H1 (cell line): Measurements from ENCODE around the gene DFFB. TPM values are rescaled to one million over a fixed set of nuclear protein-coding genes. Genes with fewer than 3 reads are reported as not detected.

Source experiments
- CTCF ChIA-PET: fragments of 300-600 bp; sonication (Branson Sonifier 250); formaldehyde crosslinking; loops from one replicate; lab custom pipeline; 2021; ENCODE audit not compliant: partially characterized antibody; lab: Charles Lee
- POLR2A ChIA-PET: fragments of 300-600 bp; sonication (Branson Sonifier 250); formaldehyde crosslinking; loops from one replicate; lab custom pipeline; 2021; ENCODE audit warnings: inconsistent platforms; ENCODE audit not compliant: partially characterized antibody; lab: Charles Lee
- DNase-seq, 2 experiments: peaks; one replicate each; pipeline versions ENCODE4 v3.0.0 to v3.0.0-alpha.2; 2010 to 2022; ENCODE audit warnings: low spot score in 2 of 2, low read depth in 1 of 2, mixed read lengths in 1 of 2
- FAIRE-seq: peaks from 2 replicates; lab custom pipeline; 2011; peaks lifted over from hg19 to GRCh38; lab: Jason Lieb, UNC
- H2AFZ ChIP-seq: 2 replicates; pipeline ENCODE4 v1.8.1; 2012; ENCODE audit warnings: low read length, inconsistent platforms
- H2AK5ac ChIP-seq: 2 replicates; pipeline ENCODE4 v1.6.1; 2013; ENCODE audit warnings: low read depth, low read length
- H2BK120ac ChIP-seq: replicated peaks from 2 replicates; pipeline ENCODE3; 2013; ENCODE audit warnings: low read depth, low read length, inconsistent platforms
- H2BK12ac ChIP-seq: 2 replicates; pipeline ENCODE4 v1.6.1; 2013; ENCODE audit warnings: low read depth, low read length
- H2BK15ac ChIP-seq: 2 replicates; pipeline ENCODE4 v1.6.1; 2013; ENCODE audit warnings: low read length
- H2BK20ac ChIP-seq: 2 replicates; pipeline ENCODE4 v1.6.1; 2013; ENCODE audit warnings: low read length
- H2BK5ac ChIP-seq: 2 replicates; pipeline ENCODE4 v1.6.1; 2013; ENCODE audit warnings: low read depth, low read length
- H3K14ac ChIP-seq: 2 replicates; pipeline ENCODE4 v1.6.1; 2013; ENCODE audit warnings: inconsistent platforms; ENCODE audit not compliant: insufficient read length
- H3K18ac ChIP-seq: 2 replicates; pipeline ENCODE4 v1.6.1; 2013; ENCODE audit warnings: low read length; ENCODE audit errors: extremely low read depth
- H3K23ac ChIP-seq: 2 replicates; pipeline ENCODE4 v1.6.1; 2013; ENCODE audit warnings: inconsistent platforms; ENCODE audit not compliant: insufficient read length
- H3K23me2 ChIP-seq: 2 replicates; pipeline ENCODE4 v1.6.1; 2013; ENCODE audit warnings: low read depth, low read length
- H3K27ac ChIP-seq: 2 replicates; pipeline ENCODE4 v1.6.1; 2011; ENCODE audit warnings: low read depth, low read length, inconsistent platforms
- H3K27me3 ChIP-seq, 4 experiments: replicated peaks in 1 of 4; 1 replicate in 1 of 4; 2 replicates in 3 of 4; pipeline versions ENCODE4 v1.6.1 to v1.8.1; 2011 to 2013; ENCODE audit warnings: low read length in 3 of 4, mild to moderate bottlenecking in 3 of 4, inconsistent platforms in 2 of 4, mixed read lengths in 2 of 4, moderate library complexity in 1 of 4; ENCODE audit not compliant: control insufficient read depth in 3 of 4, insufficient read depth in 3 of 4; ENCODE audit errors: extremely low read depth in 1 of 4
- H3K36me3 ChIP-seq, 4 experiments: 2 replicates each; pipeline versions ENCODE4 v1.6.1 to v1.8.1; 2011 to 2013; ENCODE audit warnings: mild to moderate bottlenecking in 4 of 4, low read length in 3 of 4, moderate library complexity in 2 of 4, control low read depth in 1 of 4, inconsistent platforms in 1 of 4; ENCODE audit not compliant: insufficient read depth in 4 of 4, control insufficient read depth in 2 of 4
- H3K4ac ChIP-seq: replicated peaks from 2 replicates; pipeline ENCODE3; 2013; ENCODE audit warnings: low read length, low read depth, mixed read lengths, inconsistent platforms; ENCODE audit not compliant: insufficient read length
- H3K4me1 ChIP-seq, 4 experiments: replicated peaks in 1 of 4; 1 replicate in 1 of 4; 2 replicates in 3 of 4; pipeline versions ENCODE4 v1.6.1 to v1.8.1; 2011 to 2013; ENCODE audit warnings: low read length in 3 of 4, inconsistent platforms in 2 of 4, mixed read lengths in 1 of 4; ENCODE audit not compliant: insufficient read depth in 4 of 4, control insufficient read depth in 3 of 4
- H3K4me2 ChIP-seq, 2 experiments: 2 replicates each; pipeline versions ENCODE4 v1.6.1 to v1.8.1; 2011 to 2013; ENCODE audit warnings: low read depth in 2 of 2, low read length in 2 of 2, control low read depth in 1 of 2, inconsistent platforms in 1 of 2, mild to moderate bottlenecking in 1 of 2; ENCODE audit not compliant: insufficient read depth in 1 of 2
- H3K4me3 ChIP-seq, 4 experiments: fragments of 200-600, 300-600 bp in 1 of 4; sonication (generic), shearing (Covaris generic), sonication (Bioruptor Twin) in 1 of 4; 2 replicates each; pipeline versions ENCODE4 v1.5.1 to v1.8.1; 2011 to 2016; ENCODE audit warnings: low read length in 4 of 4, low read depth in 3 of 4, control low read depth in 2 of 4, inconsistent platforms in 2 of 4, mild to moderate bottlenecking in 2 of 4, mixed read lengths in 1 of 4, moderate library complexity in 1 of 4; ENCODE audit not compliant: insufficient read depth in 2 of 4; ENCODE audit errors: extremely low read depth in 1 of 4
- H3K56ac ChIP-seq: replicated peaks from 2 replicates; pipeline ENCODE3; 2013; ENCODE audit warnings: low read depth, mild to moderate bottlenecking, mixed read lengths, low read length, inconsistent platforms; ENCODE audit not compliant: insufficient read length
- H3K79me1 ChIP-seq: 2 replicates; pipeline ENCODE4 v1.6.1; 2013; ENCODE audit warnings: low read depth, low read length, control low read depth
- H3K79me2 ChIP-seq, 2 experiments: 2 replicates each; pipeline versions ENCODE4 v1.6.1 to v1.8.1; 2012 to 2013; ENCODE audit warnings: low read length in 2 of 2, mild to moderate bottlenecking in 2 of 2, inconsistent platforms in 1 of 2; ENCODE audit not compliant: insufficient read depth in 2 of 2, control insufficient read depth in 1 of 2
- H3K9ac ChIP-seq, 4 experiments: replicated peaks in 1 of 4; 1 replicate in 1 of 4; 2 replicates in 3 of 4; pipeline versions ENCODE4 v1.6.1 to v1.8.1; 2011 to 2013; ENCODE audit warnings: low read depth in 3 of 4, low read length in 3 of 4, control low read depth in 2 of 4, mild to moderate bottlenecking in 2 of 4, moderate library complexity in 2 of 4, inconsistent platforms in 1 of 4; ENCODE audit errors: extremely low read depth in 1 of 4
- H3K9me3 ChIP-seq, 2 experiments: 2 replicates each; pipeline versions ENCODE4 v1.6.1 to v1.8.1; 2012 to 2013; ENCODE audit warnings: mild to moderate bottlenecking in 2 of 2, moderate library complexity in 2 of 2, control low read depth in 1 of 2, inconsistent platforms in 1 of 2, low read depth in 1 of 2, low read length in 1 of 2, mixed read lengths in 1 of 2; ENCODE audit not compliant: insufficient read depth in 2 of 2
- H4K20me1 ChIP-seq, 2 experiments: replicated peaks in 1 of 2; 2 replicates each; pipeline versions ENCODE3 to v1.8.1; 2011 to 2013; ENCODE audit warnings: inconsistent platforms in 2 of 2, low read length in 2 of 2, mild to moderate bottlenecking in 1 of 2; ENCODE audit not compliant: insufficient read depth in 2 of 2, control insufficient read depth in 1 of 2
- H4K5ac ChIP-seq: 2 replicates; pipeline ENCODE4 v1.6.1; 2013; ENCODE audit warnings: low read length, low read depth, mixed read lengths, inconsistent platforms; ENCODE audit not compliant: insufficient read length
- H4K8ac ChIP-seq: 2 replicates; pipeline ENCODE4 v1.8.0; 2013; ENCODE audit warnings: mild to moderate bottlenecking, moderate library complexity, low read length, inconsistent platforms; ENCODE audit not compliant: insufficient read depth; ENCODE audit errors: extremely low read depth
- H4K91ac ChIP-seq: replicated peaks from 2 replicates; pipeline ENCODE3; 2013; ENCODE audit warnings: low read length, mixed read lengths, inconsistent platforms; ENCODE audit not compliant: insufficient read length
- JUND ChIP-seq: IDR thresholded peaks from 2 replicates; pipeline ENCODE4 v1.6.1; 2011; ENCODE audit warnings: mild to moderate bottlenecking, improper control_type of control experiment, low read length
- KDM5A ChIP-seq: fragments of 200-600 bp; IDR thresholded peaks from 2 replicates; pipeline ENCODE4 v1.7.1; 2012; ENCODE audit warnings: mild to moderate bottlenecking, low read length, inconsistent platforms, mixed read lengths
- MAFK ChIP-seq: IDR thresholded peaks from 2 replicates; pipeline ENCODE4 v1.6.1; 2012; ENCODE audit warnings: low read depth, mild to moderate bottlenecking, improper control_type of control experiment, low read length
- POLR2AphosphoS5 ChIP-seq: IDR thresholded peaks from 2 replicates; pipeline ENCODE4 v1.6.1; 2011; ENCODE audit warnings: low read depth, low read length
- SIRT6 ChIP-seq: IDR thresholded peaks from one replicate; pipeline ENCODE4 v1.7.1; 2012; ENCODE audit warnings: low read length, inconsistent platforms
- TAF1 ChIP-seq: IDR thresholded peaks from 2 replicates; pipeline ENCODE4 v1.6.1; 2011; ENCODE audit warnings: mild to moderate bottlenecking, low read depth, low read length
- WGBS, 2 experiments: shearing (Covaris generic) in 1 of 2; methylation state at CpG; one replicate each; pipeline versions ENCODE4 v1.1.6 to v1.1.7; 2013 to 2015; ENCODE audit warnings: low lambda C conversion rate in 2 of 2, mixed read lengths in 2 of 2, inconsistent platforms in 1 of 2, low coverage in 1 of 2, missing lambda C conversion rate in 1 of 2; ENCODE audit not compliant: insufficient replicate concordance in 2 of 2, insufficient coverage in 1 of 2, insufficient read length in 1 of 2; ENCODE audit errors: extremely low coverage in 1 of 2, missing lambda C conversion rate in 1 of 2; 5-methylcytosine and 5-hydroxymethylcytosine counted together
- polyA plus RNA-seq, 7 experiments: library from polyadenylated mRNA; depleted of rRNA in 3 of 7; stranded (reverse) in 5 of 7; unstranded in 2 of 7; fragments of >200 nt in 5 of 7; fragments of 200-250 nt in 2 of 7; gene quantifications; 1 replicate in 5 of 7; 2 replicates in 1 of 7; 4 replicates in 1 of 7; pipeline versions ENCODE4 v1.2.1 to v1.2.3, GENCODE V29; 2011 to 2013; ENCODE audit warnings: missing spikeins in 2 of 7, mixed read lengths in 2 of 7
- total RNA-seq: library from RNA; stranded (reverse); fragmentation: NEBNext Ultra II Directional; extraction: Animal tissue kit (Norgen Biotek cat#: 25700); gene quantifications from 2 replicates; pipeline ENCODE4 v1.2.1, GENCODE V29; 2021

The DFFB gene
- total and polyA plus RNA-seq, 2 of the 8 experiments (the other 6 are each of a cell fraction or from before 2014, with no cell fraction given), result 8.6 to 11.9 TPM

DNA sequence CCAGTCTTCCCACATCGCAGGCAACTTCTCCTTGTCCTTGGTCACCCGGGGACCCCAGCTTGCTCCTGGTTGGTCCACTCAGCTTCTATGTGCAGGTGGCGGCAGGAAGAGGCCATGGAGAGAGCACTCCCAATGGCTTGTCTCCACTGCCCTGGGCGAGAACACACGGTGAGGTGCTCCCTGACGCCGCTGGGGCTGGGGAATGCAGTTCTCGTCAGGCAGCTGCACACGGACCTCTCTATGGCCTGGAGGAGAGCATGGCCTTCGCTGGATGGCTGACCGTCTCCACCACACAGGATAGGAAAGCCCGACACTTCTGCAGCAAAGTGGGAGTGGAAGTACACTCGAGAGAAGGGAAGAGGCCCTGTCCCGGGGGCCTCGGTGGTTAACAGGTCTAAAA lies 31.0 kb downstream of the DFFB start:
- no peak overlapping the region for H2BK12ac ChIP-seq
- 87% methylated on average over 14 of the region's 15 CpGs; no CpG with 5 or more reads in 1 of the 2 experiments for WGBS, 2 experiments
- TF ChIP-seq SIRT6 (no peak), POLR2AphosphoS5 (no peak), TAF1 (no peak), MAFK (no peak), JUND (no peak), KDM5A (no peak)

More for the DNA sequence above, 31.0 kb downstream of the DFFB start:
- H3K36me3 ChIP-seq, result peaks cover 14 to 21% (median 18%) of the 10 kb centered on the region in 4 experiments; a peak in 6 of 8 replicates
- H3K23ac ChIP-seq, result no peak overlapping the region
- no peaks in the 10 kb centered on the region for H3K23me2 ChIP-seq
- no peak overlapping the region for H2BK15ac ChIP-seq
- ChIA-PET CTCF (interaction anchor here (0.6 to 0.8 kb wide), 2 partner anchors 19 to 1146 kb away, joined by 3 to 4 read pairs; no protein-coding TSS in a partner anchor), POLR2A (no interaction called here)
- H3K27me3 ChIP-seq, result no peaks in the 10 kb centered on the region
- no peak overlapping the region for H2BK5ac ChIP-seq
- H3K79me1 ChIP-seq, result no peaks in the 10 kb centered on the region
- FAIRE-seq (no peak), DNase-seq (no peak)
- H3K9ac ChIP-seq, result no peak overlapping the region
- no peak overlapping the region for H2BK120ac ChIP-seq
- no peaks in the 10 kb centered on the region for H3K4me1 ChIP-seq
- no peak overlapping the region for H2BK20ac ChIP-seq
- H4K91ac ChIP-seq, result no peak overlapping the region
- no peak overlapping the region for H2AK5ac ChIP-seq
- no peak overlapping the region for H4K5ac ChIP-seq
- H3K4me3 ChIP-seq, result no peak overlapping the region
- H3K79me2 ChIP-seq, result peaks cover 0 to 5% of the 10 kb centered on the region in 2 experiments; a peak in 1 of 4 replicates
- no peak overlapping the region for H3K14ac ChIP-seq
- no peak overlapping the region for H2AFZ ChIP-seq
- H3K9me3 ChIP-seq, result no peaks in the 10 kb centered on the region
- H4K20me1 ChIP-seq, result peaks cover 6 to 7% of the 10 kb centered on the region in 2 experiments
- no peak overlapping the region for H3K4me2 ChIP-seq
- H3K56ac ChIP-seq, result no peak overlapping the region
- H3K18ac ChIP-seq, result no peak overlapping the region
- H3K27ac ChIP-seq, result no peak overlapping the region
- no peak overlapping the region for H4K8ac ChIP-seq
- H3K4ac ChIP-seq, result no peak overlapping the region
